ENCODE data around the gene CD200R1. TPM values are rescaled to one million over a fixed set of nuclear protein-coding genes. Genes with fewer than 3 reads are reported as not detected.

CD200R1 gene
- total and polyA plus RNA-seq, 2 of the 8 experiments (the other 6 are each of a cell fraction or from before 2014, with no cell fraction given): 0.02 TPM; not detected in 1

- TF ChIP-seq SP4 (IDR thresholded peaks at IDR 0.05; ENCODE audit: low read length): no peak
- TF ChIP-seq CEBPB (IDR thresholded peaks at IDR 0.05; ENCODE audit: low read depth, low read length): no peak
- TF ChIP-seq CREB1 (IDR thresholded peaks at IDR 0.05): no peak
- TF ChIP-seq, protein P1, sequence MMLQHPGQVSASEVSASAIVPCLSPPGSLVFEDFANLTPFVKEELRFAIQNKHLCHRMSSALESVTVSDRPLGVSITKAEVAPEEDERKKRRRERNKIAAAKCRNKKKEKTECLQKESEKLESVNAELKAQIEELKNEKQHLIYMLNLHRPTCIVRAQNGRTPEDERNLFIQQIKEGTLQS (IDR thresholded peaks at IDR 0.05; ENCODE audit: insufficient read depth, low read depth, low read length): no peak
These were observed 74.8 kb downstream of the CD200R1 start (continued) for GRCh38 chr3:112900113-112900512.
